OCI-M1 (cell line): ENCODE results near the gene ZNF276.

Experiments
- DNase-seq: peaks from one replicate; lab custom pipeline; 2025; lab: John Stamatoyannopoulos, UW

ZNF276 gene

GRCh38 chr16:89716493-89716892 lies 4.8 kb upstream of the ZNF276 start:
- DNase-seq = no peak

- no peak for DNase-seq
These were observed 4.2 kb upstream of the ZNF276 start for GRCh38 chr16:89716916-89717687.

- DNase-seq = no peak
These were observed 3.4 kb upstream of the ZNF276 start for GRCh38 chr16:89717688-89718505.

- DNase-seq = peak; percentile 78
These were observed 855 bp upstream of the ZNF276 start for GRCh38 chr16:89720551-89720812.

- peak; percentile 74 for DNase-seq
These were observed 432 bp downstream of the ZNF276 start for GRCh38 chr16:89721546-89722391.

- peak; percentile 59 for DNase-seq
These were observed 1.3 kb downstream of the ZNF276 start for GRCh38 chr16:89722392-89723278.

- no peak for DNase-seq
These were observed 2.2 kb downstream of the ZNF276 start for GRCh38 chr16:89723279-89724250.

GRCh38 chr16:89727406-89728120 lies 6.2 kb downstream of the ZNF276 start:
- DNase-seq = no peak

GRCh38 chr16:89729293-89729692 lies 8.0 kb downstream of the ZNF276 start:
- no peak for DNase-seq

- DNase-seq = no peak
These were observed 8.7 kb downstream of the ZNF276 start for GRCh38 chr16:89729863-89730593.

- DNase-seq = no peak
These were observed 9.4 kb downstream of the ZNF276 start for GRCh38 chr16:89730610-89731234.

GRCh38 chr16:89732142-89732917 lies 11.0 kb downstream of the ZNF276 start:
- DNase-seq = no peak

GRCh38 chr16:89732918-89733242 lies 11.5 kb downstream of the ZNF276 start:
- DNase-seq = no peak

- DNase-seq = no peak
These were observed 12.0 kb downstream of the ZNF276 start for GRCh38 chr16:89733322-89733721.

- no peak for DNase-seq
These were observed 12.5 kb downstream of the ZNF276 start for GRCh38 chr16:89733792-89734191.

- DNase-seq = no peak
These were observed 15.2 kb downstream of the ZNF276 start for GRCh38 chr16:89736554-89736953.

GRCh38 chr16:89737341-89738071 lies 16.2 kb downstream of the ZNF276 start:
- no peak for DNase-seq
